D341Med (cell line): ENCODE measurements around the gene COL16A1.
A peak's percentile ranks its signal among the peaks of the same experiment; 100 is the strongest.
"Not testable (repeated sequence)": the region's sequence is repeated elsewhere in the genome, so short reads cannot be mapped to it uniquely, and the experiment has no call there.

Source experiments
- DNase-seq: peaks from one replicate; pipeline ENCODE4 v3.0.0; 2012; ENCODE audit warnings: low spot score

Gene COL16A1

GRCh38 chr1:31732751-31733289, 29.0 kb upstream of the COL16A1 start:
- no peak for DNase-seq

DNA sequence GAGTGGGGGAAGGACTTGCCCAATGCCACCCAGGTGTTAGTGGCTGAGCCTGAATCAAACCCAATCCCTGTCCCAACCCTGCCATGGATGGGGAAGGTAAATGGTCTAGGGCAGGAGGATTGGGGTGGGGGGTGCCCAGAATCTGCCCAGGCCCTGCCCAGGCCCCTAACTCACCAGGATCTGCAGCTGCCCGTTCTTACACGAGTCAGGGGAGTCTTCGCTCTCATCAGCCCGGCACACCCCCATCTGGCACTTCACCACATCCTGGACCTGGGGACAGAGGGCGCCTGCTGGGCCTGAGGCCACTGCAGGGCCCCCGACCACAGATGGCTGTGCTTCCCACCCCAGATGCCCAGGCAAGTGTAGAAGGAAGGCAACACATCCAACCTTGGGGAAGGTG, 28.5 kb upstream of the COL16A1 start:
- DNase-seq = no peak

- DNase-seq = no peak
These were observed 27.3 kb upstream of the COL16A1 start for GRCh38 chr1:31731049-31731565.

DNA sequence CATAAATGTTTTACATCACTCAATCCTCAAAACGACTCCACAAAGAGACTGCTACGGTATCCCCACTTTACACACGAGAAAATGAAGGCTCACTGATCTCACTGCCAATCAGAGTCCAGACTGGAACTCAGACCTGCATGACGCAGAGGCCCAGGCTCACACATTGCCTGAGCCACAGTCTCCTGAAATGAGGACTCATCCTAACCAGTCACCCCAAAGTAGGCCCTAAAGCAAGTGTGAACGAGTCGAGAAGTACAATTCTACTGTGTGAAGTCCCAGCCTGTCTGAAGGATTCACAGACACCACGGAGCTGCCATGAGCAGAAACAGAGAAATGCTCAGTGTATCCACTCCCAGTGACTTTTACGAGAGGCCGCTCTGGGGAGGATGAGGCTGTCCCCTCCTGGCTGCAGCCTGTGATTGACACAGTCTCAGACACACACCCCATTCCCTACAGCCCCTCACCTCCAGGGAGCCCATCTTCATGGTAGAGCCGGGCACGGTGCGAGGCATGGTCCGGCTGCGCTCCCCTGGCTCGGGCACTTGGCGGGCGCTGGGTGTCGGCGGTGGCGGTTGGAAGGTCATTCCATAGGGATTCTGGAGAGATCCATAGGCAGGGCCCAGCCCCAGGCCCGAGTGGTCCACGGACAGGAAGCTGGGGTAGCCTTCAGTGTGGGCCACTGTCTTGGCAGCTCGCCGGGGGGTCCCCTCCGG, 26.7 kb upstream of the COL16A1 start:
- DNase-seq = no peak

- DNase-seq = no peak
These were observed 24.0 kb upstream of the COL16A1 start for GRCh38 chr1:31727849-31728248.

DNA sequence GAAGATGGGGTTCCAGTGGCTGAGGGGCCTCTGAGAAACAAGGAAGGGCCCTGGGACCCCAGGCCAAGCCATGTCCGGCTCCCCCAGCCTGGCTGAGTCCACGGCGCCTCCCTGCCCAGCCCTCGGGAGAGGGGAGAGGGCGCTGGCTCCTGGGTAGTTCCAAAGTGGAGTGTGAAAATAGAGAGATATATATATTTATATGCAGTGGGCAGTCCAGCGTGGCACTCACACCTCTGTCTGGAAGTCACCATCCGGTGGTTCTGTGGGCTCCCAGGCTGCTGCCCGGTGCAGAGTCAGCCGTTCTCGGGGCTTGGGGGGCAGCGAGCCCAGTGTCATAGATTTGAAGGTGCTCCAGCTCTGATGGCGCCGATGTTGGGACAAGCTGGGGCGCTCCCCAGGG, 23.4 kb upstream of the COL16A1 start:
- DNase-seq = no peak

- no peak for DNase-seq
These were observed 22.9 kb upstream of the COL16A1 start for GRCh38 chr1:31726715-31727114.

DNA sequence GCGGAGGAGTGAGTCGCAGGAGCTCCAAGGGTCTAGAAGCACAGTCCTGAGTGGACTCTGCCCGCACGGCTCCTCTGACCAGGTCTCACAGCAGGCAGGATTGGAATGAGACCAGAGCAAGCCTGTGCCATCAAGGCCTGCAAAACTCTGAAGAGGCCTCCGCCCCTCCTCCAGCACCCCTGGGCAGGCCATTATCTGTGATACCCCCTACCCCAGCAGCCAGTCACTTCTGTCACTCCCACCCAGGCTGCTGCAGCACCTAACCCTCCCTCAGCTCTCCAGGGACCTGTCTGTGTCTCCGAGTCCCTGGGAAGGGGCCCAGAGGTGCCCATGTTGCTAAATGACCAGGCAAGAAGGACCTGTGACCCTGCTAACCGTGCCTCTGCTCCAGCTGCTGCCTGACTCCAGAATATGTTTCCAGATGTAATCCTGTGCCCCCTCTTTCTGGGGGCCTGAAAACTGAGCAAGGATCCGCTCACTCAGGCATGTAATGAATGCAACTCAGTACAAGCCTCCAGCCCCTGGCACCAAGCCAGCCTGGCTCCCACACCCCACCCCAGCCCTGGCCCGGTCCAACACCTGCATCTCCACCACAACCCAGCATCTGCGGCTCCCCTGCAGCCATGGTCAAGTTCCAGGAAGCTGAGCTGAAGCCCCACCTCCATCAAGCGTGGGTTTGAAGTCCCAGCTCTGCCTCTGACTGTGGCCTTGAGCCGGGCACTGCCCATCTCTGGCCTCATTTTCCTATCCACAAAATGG, 22.1 kb upstream of the COL16A1 start:
- no peak for DNase-seq

GRCh38 chr1:31725134-31725533, 21.3 kb upstream of the COL16A1 start:
- no peak for DNase-seq

- no peak for DNase-seq
These were observed 20.1 kb upstream of the COL16A1 start for GRCh38 chr1:31723828-31724359.

GRCh38 chr1:31718327-31718897, 14.6 kb upstream of the COL16A1 start:
- DNase-seq = no peak

DNA sequence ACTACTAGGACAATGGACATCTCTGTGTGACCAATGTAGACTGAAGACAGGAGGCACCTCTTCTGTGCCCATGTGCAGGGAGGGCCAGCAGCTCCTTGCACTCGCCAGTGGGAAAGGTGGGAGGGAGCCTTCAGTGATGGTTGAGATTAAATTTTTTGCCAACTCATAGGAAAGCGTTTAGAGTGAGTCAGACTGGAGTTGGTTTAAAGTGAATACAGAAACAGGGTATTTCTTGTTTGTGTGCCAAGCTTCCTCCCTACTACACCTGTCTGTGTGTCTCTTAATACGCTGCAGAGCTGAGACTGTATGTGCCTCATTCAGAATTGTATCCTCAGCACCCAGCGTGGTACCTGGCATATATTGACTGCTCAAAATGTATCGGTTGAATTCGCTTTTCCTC, 13.5 kb upstream of the COL16A1 start:
- no peak for DNase-seq

DNA sequence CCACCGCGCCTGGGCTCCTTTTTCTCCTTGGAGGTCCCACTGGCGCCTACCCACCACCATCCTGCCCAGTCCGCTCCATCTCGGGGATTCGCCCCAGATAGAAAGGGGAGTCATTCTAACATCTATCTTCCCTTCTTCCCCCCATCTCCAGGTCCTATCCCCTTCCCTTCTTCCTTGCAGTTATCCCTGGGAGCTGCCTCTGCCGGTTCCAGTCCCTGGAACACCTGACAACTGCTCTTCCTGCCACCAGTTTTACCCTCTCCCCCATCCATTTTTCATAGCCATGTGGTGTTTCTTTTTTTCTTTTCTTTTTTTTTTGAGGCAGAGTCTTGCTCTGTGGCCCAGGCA, 12.0 kb upstream of the COL16A1 start:
- no peak for DNase-seq

DNA sequence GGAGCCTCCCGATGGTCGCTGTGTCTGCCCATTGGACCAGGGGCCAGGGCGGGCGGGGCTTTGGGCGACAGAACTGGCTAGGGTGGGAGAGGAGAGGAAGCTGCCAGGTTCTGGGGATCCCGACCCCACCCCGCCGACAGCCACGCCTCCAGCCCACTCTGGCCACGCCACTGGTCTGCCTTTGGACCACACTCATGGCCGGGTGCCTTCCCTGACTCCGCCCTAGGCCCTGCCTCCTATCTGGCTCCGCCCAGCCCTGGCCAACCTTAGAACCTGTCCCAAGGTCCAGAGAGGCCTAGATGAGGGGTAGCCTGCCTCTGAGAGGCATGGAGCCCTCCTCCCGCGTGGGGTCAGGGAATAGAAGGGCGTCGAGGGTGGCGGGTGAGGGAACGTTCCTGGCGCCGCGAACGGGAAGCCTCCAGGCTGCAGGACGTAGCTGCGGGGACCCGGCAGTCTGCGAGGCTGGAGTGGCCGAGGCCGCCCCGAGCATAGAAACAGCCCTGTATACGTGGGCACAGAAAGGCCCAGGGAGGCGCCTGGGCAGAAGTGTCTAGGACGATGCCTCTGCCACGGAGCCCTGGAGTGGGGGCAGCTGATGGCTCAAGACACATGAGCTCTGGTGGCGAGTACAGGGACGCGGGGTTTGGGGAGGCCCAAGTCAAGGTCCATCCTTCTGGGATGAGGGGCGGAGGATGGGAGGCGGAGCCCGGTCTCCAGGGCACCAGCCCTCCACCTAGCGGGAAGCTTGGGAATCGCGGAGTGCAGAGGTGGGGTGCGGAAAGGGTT, 11.5 kb upstream of the COL16A1 start:
- peak; percentile 75 for DNase-seq

- peak; percentile 88 for DNase-seq
These were observed 10.7 kb upstream of the COL16A1 start for GRCh38 chr1:31714442-31715086.

DNA sequence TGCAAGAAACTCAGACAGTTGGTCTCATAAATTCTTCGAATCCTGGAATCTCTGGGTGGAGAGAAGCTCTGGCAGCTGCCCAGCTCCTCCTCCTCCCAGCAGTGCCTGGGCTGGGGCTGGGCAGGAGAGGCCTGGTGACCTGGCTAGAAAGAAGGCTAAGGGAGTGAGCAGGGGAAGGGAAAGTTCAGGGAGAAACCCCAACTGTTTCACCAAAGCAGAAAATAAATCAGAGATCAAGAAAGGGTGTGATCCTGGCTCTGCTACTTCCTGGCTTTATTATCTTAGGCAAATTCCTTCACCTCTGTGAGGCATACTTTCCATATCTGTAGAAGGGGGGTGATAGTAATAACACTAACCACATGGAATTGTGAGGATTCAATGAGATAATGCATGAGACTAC, 8.8 kb upstream of the COL16A1 start:
- no peak for DNase-seq

DNA sequence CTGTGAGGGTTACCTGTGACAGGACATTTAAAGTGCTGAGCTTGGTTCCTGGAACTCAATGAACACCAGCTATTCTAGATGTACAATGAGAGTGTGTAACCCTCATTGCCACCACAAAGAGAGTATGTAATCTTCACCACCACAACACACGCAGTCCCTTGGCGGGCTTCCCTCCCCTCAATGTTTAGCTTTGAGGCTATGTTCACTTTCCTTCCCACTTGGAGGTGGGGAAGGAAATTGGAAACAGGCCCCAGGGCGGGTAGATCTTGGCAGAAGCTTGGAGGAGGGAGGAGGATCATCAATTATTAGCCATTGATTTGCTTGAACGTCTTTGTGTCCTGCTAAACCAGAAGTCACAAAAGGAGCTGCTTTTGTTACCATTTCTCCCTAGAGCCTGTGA, 8.3 kb upstream of the COL16A1 start:
- DNase-seq = no peak

DNA sequence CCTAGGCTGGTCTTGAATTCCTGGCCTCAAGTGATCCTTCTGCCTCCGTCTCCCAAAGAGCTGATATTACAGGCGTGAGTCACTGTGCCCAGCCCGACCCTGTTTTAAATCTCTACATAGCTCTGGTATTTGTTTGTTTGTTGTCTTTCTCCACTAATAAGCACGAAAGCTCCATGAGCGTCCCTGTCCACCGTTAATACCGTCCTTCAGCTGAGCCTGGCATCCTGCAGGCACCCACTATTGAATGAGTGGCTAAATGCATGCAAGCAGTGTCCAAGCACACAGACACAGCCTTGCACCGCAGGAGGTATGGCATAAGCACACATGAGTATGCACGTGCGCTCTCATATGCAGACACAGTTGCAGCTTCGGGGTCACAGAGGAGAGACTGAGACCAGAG, 4.5 kb upstream of the COL16A1 start:
- DNase-seq = no peak

DNA sequence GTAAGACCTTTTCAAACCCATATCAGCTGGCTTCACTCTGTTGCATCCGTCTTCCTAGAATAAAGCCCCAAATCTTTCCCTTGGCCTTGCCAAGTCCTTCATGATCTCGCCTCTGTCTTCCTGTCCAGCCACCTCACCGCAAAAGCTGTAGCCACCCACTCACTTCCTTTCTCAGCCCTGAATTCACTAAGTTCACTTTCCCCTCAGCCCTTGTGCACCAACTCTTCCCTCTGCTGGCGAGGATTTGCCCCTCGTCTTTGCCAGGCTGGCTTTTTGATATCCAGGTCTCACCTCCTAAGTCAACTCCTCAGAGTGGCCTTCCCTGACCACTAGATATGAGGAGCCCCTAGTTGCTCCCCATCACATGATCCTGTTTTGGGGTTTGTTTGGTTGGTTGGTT, 3.9 kb upstream of the COL16A1 start:
- no peak for DNase-seq

DNA sequence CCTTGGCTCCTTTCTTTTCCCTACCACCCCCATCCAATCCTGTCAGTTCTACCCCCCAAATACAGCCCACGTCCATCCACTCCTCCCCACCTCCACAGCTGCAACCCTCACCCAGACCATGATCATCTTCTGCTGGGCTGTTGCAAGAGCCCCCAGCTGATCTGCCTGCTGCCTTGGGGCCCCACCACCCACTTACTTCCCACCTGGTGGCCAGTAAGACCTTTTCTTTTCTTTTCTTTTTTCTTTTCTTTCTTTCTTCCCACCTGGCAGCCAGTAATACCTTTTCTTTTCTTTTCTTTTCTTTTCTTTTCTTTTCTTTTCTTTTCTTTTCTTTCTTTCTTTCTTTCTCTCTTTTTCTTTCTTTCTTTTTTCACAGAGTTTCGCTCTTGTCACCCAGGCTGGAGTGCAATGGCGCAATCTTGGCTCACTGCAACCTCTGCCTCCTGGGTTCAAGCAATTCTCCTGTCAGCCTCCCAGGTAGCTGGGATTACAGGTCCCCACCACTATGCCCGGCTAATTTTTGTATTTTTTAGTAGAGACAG, 3.3 kb upstream of the COL16A1 start:
- DNase-seq = not testable (repeated sequence)
